Measurements from ENCODE around the gene NPFFR1.

NPFFR1 gene

DNA sequence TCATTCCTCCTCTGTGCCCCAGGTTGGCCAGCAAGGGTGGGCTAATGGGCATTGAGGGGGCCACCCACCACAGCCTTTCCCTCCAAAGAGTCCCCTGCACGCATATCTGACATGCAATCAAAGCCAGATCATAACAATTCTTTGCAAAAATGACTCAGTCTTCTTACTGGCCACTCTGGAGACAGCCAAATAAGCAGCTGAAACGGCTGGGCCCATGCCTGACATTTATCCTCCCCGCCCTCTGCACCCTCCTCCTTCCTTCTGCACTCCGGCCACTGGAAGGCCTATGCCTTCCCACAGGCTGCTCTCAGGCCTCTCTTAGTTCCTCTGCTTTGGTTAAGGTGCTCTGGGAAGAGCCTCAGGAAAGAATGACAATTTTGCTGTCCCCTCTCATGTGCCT is 29.2 kb upstream of the NPFFR1 start:
- DNase-seq = no peak

DNA sequence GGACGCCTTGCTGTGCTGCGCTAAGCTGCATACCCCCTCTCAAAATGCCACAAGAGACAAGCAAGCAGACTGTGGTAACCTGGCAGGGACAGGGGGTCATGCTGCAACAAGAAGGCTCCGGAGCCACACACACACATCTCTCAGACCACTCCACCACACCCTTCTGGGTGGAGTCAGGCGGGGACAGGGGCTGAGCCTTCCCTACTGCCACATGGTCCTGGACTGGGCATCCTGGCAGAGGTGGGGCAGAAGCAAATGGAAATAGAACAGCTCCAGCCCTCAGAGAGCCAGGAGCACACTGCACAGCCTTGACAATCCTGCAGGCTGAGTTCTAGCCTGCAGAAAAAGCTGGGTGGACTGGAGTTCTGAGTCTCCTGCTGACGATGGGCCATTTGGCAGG is 28.4 kb upstream of the NPFFR1 start:
- DNase-seq = no peak

DNA sequence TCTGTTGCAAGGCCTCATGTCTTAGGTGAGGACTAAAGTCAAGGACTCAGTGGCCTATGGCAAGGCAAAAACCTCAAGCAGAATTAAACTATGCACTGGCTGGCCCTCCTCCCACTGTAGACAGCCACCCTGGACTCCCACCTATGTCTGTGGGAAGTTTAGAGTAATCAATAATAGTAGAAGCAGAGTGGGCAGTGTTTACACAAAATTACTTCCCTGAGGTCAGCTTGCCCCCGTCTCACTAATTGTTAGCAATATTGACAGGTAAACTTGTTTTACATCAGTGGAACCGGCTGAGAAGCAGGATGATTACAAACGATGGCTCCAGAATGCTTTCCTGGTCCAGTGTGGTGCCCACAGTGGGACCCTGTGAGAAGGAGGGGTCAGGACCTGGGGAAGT is 27.9 kb upstream of the NPFFR1 start:
- DNase-seq = no peak

DNA sequence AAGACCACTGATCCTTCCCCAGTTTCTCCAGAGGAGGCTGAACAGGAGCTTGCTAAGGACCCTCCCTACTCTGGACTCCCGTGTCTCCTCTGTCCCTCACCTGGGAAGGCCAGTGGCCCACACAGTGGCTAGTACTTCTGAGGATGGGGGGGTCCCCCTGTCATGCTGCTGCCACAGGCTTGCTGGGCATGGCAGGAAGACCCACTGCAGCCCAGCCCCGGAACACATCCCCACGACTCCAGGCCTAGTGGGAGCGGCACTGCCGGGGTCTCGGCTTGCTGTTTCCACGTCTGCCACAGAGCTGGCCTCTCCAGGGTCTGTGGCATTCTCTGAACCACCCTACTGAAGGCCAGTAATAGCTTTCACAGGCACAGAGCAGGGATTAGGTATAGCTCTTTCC is 25.9 kb upstream of the NPFFR1 start:
- DNase-seq = no peak

DNA sequence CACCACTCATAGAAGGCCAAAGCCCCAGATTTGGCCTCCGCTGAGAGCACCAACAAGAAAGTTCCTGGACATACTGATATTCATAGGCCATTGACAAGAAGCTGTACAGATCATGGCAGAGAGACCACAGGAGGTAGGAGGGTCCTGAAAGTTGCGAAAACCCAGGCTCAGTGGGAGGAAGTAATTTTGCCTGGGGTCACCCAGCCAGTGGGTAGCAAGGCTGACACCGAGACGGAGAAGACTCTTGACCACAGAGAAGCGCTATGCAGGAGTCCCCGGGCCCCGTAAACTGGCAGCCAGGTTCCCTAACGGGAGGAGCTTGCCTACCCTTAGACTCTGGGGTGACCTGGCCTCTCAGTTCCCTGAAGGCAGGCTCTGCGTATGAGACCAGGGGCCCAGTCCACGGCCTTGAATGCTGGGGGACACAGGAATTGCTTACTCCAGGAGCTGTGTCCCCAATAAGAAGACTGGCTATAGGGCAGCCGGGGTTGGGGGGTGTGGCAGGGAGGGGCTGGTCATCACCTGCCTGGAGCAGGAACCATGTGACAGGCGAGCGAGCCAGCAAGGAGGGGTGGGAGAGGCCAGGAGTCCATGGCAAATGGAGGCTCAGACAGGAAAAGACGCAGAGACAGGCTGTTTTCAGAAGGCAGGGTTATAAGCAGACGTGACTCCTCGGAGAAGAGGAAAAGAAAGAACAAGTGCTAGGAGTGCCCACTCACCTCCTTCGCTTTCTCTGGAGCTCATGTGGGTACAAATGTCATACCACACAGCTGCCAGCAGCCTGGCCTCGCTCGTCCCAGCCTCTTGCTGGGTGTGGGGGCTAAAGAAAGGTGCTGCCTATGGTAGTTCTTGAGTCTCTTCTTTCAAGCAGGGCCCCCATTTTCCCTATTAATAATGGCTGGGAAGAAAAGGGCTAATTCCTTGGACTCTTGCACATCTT is 24.6 kb upstream of the NPFFR1 start:
- DNase-seq = no peak

DNA sequence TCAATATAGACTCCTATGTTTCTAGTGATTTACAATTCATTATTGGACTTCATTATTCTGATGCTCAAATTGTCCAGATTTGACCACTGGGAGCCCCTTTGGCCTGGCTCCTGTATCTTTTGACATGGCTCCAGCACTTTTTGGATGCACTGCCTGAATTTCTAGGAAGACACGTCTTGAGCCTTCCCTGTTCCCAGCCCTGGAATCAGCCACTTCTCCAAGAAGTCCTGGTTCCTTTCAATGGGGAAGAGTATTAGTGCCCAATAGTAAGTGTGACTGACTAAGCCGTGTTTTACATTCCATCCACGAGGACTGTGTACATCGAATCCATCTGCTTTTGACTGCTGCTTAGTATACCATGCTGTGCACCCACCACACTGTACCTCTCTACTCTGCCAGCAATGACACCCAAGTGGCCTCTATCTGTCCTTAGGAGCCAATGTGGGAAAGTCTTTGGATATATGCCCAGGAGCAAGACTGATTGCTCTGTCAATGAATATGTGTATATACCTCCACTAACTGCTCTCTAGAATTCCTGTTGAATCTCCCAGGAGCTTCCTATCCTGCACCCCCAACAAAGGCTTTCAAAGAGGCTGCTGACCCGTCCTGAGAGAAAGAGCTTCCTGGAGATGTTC is 23.2 kb upstream of the NPFFR1 start:
- no peak for DNase-seq

DNA sequence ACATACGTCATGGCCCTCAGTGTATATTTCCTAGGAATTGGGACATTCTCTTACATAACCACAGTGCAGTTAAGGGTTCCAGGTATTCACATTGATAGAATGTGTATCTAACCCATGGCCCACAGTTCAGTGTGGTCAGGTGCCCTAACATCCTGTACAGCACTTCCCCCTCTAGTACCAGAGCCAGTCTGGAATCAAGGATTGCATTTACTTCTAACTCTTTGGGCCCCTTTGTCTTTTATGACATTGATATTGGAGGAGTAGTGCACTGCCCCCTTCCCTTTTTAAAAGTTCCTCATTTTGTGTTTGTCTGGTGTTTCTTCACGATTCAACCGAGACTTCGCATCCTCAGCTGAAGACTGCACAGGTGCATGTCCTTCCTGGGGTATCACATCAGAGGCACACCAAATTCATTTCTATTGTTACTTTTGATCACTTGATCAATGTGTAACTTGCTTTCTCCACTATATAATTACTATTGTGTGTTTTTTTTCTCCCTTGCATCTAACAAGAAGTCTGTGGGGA is 22.4 kb upstream of the NPFFR1 start:
- DNase-seq = no peak

DNA sequence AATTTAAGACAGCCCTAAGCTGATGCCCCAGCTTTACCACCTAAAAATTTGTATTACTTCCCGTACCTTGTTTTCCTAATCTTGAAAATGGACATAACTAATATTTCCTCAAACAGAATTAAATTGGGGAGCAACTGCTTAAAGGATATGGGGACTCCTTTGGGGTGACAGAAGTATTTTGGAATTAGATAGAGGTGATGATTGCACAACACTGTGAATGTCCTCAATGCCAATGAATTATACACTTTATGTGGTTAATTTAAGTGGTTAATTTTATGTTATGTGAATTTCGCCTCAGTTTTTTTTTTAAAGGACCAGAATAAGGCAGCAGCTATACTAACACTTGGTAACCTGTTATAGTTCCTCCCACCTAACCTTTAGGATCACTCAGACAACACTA is 19.9 kb upstream of the NPFFR1 start:
- DNase-seq = no peak

DNA sequence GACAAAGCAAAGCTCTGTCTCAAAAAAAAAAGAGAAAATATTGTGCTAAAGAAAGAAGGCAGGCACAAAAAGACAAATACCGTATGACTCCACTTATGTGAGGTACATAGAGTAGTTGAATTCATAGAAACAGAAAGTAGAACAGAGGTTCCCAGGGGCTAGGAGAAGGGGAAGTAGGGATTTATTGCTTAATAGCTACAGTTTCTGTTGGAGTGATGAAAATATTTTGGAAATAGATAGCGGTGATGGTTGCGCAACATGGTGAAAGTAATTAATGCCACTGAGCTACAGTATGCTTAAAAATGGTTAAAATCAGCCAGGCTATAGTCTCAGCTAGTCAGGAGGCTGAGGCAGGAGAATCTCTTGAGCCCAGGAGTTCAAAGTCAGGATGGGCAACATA is 18.5 kb upstream of the NPFFR1 start:
- DNase-seq = no peak

DNA sequence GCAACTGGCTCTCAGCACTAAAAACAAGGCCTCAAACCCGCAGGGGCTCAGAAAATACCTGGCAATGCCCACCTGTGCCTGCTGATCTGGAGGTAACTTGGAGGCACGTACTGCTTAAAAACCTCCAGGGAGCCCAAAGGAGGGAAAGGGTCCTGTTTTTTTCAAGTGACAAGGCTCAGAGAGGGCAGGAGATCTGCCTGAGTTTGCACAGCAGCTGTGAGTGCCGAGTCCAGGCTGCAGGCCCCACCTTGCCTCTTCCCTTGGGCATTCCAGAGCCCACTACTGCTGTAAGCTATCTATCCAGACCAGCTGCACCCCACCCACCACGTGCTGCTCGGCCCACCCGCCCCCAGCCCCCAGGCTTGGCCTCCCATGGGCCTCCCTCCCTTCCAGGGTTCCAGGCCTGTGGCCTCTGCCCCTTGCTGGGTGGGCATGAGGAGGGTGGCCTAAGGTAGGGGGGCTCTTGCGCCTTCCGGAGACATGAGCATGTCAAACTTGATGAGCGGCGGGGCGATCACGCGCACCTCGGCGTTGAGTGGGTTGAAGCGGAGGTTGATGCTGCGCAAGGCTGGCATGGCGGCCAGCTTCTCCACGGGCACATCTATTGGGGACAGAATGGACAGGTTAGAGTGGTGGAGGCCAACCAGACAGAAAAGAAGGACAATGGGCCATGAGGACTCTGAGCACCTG is 17.2 kb upstream of the NPFFR1 start:
- DNase-seq = no peak

DNA sequence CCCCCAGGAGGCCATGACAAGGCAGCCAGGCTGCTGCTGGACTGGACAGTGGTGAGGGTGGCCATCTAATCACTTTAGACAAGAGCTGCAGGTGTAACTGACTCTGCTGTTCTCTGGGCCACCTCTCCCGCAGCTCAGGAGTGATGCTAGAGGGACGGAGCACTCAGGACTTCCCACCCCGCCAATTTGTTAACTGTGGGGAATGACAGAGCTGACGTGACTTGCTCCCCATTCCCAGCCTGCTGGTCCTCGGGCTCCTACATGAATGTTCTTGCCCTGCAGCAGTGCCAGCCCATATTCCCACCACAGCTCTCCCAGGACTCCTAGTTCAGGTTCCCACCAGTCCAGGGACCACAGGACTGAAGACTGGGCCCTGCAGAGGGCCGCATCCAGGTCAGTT is 16.7 kb upstream of the NPFFR1 start:
- DNase-seq = no peak

DNA sequence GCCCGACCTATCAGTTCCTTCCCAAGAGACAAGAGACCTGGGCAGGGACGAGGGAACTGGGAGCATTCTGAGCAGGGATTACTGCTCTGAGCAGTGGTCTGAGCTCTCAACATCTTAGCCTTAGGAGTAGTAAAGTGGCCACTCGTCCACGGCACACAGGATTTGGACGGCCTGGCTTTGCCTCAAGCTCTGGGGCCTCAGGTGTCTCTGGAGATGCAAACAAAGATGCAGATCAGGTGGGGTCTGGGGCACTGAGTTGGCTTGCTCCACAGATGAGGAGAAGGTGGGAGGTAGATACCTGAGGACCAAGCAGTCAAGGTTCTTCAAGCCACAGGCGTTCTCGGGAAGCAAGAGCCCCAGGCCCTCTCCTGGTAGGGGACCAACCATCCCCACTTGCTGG is 16.1 kb upstream of the NPFFR1 start:
- DNase-seq = no peak

DNA sequence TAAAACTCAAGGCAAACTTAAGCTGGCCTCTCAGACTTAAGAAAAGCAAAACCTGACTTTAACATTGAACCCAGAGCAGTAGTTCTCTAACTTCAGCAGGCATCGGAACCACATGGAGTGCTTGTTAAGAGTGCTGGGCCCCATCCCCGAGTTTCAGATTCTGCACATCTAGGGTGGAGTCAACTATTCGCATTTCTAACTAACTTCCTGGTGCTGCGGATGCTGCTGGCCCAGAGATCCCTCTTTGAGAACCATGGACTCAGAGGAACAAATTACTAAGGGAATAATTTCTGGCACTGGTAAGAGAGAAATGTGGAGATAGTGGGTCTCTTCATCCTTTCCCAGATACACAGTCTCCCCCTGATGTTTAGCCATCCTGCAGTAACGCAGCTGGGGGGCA is 14.6 kb upstream of the NPFFR1 start:
- no peak for DNase-seq

DNA sequence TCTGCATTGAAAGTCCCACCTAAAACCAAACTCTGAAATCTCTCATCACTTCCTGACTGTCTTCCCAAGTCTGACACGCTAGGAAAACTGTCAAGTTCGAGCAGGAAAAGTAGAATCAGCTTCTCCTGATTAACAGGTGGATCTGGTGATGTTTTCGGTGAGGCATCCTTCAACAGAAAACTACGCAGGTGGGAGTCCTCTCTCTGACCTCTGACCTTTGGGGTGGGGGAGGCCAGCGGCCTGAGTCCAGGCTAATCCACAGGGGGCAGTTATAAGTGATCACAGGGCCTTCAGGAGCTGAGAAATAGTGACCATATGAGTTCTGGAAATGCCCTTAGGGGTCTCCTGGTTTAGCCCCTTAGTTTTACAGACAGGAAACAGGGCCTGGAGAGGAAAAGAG is 13.4 kb upstream of the NPFFR1 start:
- DNase-seq = no peak

DNA sequence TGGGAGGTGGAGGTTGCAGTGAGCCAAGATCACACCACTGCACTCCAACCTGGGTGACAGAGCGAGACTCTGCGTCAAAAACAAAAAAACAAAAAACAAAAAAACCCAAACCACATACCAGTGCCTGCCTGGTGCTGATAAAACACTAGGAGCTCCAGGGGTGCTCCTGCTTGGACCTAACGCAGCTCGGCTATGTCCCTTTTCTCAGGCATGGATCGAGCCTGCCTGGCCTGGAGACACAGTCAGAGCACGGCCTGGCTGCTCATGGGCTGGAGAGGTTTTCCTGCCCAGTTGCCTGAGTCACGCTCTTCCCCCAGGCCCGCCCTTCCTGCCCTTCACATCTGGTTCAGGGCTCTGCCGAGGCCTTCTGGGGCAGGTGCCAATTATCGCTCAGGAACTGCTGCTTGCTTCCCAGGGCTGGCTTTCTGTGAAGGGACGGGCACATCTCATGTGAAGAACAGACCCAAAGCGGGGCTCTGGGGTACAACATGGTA is 12.6 kb upstream of the NPFFR1 start:
- no peak for DNase-seq

DNA sequence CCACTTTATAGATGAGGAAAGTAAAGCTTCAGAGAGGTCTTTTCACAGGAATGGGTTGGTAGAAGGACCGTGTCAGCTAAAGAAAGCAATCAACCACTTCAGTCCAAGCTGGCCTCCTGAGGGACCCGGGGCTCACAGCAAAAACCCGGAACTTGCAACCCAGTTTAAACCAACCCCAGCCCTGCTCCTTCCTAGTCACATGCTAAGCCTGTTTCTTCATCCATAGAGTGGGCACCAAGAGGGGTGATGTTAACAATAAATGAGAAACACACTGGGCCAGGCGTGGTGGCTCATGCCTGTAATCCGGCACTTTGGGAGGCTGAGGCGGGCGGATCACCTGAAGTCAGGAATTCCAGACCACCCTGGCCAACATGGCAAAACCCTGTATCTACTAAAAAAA is 12.1 kb upstream of the NPFFR1 start:
- no peak for DNase-seq

DNA sequence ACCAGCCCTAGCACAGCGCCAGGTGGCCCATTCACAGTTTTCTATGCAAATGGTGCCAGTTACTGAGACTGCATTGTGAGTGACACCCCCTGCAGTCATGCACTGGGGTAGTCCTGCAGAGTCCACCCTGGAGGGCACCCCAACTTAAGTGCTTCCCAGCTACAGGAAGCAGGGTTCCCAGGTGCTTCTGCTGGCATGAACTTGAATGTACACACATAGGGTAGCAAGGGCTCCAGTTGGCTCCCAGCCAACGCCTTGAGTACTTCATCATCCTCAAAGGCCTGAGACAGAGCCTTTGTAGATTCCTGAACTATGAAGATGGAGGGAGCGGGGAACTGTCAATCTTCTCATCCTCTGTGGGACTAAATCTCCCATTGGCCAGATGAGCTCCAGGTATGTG is 11.5 kb upstream of the NPFFR1 start:
- DNase-seq = no peak

DNA sequence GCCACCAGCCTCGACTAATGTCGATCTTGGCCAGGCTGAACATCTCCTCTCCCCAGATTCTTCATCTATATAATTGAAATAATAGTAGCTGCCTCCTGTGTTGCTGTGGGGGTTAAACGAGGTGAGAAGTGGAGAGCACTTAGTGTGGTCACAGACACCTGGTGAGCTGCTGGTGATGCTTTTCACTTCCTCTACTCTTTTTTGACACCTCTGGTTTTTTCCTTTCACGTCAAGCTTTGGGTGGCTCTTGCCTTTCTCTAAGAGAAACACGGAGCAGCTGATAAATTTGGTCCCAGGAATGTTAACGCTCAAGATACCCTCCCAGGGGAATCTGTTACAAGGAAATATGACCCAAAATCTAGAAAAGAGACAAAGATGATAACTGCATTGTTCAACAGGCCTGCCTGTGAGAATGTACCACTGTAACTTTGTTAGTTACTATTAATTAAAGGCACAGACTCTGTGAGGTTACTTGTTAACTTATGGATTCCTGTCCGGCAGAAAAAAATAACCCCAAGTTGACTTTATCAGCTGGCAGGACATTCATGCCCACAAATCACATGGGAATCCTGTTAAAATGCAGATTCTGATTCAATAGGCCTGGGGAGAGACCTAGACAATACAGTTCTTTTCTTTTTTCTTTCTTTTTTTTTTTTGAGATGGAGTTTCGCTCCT is 9.5 kb upstream of the NPFFR1 start:
- DNase-seq = no peak

DNA sequence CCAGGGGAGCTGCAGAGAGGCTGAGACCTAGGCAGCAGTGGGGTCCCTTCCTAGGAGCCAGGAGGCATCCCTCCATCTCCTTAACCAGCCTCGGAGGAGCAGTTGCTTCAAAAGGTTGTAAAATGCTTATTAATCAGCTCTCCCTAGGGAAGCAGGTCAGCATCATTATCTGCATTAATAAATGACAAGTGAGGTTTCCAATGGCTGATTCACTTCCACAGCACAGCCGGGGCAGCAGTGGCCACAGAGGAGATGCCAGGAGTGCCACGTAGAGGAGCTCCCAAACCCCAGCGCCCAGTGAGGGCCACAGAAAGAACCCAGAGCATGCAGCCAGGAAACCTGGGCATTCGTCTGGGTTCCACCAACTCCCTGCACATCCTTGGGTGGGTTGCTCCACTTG is 8.2 kb upstream of the NPFFR1 start:
- DNase-seq = no peak

DNA sequence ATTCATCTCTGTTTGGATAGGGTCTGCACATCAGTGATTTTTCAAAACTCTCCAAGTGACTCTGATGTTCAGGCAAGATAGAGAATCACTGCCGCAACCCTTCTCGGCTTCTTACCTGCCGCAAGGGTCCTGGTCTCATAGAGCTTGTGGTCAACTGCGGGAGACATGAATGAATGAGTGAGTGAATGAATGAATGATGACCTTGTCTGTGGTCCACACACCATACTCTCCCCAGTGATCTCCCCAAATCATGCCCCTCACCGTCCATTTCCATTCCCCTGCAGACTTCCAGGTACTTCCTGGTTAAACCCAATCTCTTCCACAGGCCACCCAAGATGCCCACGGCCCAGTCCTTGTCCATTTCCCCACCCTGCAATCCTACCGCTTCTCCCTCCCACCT is 5.9 kb upstream of the NPFFR1 start:
- no peak for DNase-seq

DNA sequence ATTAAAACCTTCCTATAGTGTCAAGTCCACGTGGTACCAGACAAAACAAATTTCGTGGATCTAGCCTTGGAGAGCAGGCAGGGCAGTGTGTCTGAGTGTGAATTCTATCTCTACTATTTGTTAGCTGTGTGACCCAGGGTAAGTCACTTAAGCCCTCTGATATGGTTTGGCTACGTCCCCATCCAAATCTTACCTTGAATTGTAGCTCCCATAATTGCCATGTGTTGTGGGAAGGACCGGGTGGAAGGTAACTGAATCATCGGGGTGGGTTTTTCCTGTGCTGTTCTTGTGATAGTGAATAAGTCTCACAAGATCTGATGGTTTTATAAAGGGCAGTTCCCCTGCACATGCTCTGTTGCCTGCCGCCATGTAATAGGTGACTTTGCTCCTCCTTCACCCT is 2.8 kb upstream of the NPFFR1 start:
- no peak for DNase-seq

DNA sequence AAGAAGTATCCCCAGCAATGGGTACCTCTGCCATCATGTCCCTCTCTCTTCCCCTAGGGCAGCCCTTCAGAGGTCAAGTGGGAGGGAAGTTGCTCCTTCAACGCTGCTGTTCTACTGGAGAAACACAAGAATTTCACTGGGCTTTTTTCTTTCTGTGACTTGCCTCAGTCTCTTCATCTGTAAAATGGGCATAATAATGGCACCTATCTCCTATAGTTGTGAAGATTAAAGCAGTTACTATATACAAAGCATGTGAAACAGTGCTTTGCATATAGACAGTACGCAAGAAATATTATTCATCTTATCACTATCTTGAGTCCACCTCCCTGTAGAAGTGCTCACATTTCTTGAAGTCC is 1.6 kb upstream of the NPFFR1 start:
- DNase-seq = no peak

All from NCI-H524 (cell line).